NCI-H226 (cell line): ENCODE measurements around the gene IZUMO2.
A peak's percentile ranks its signal among the peaks of the same experiment; 100 is the strongest.
"Not testable (repeated sequence)": the region's sequence is repeated elsewhere in the genome, so short reads cannot be mapped to it uniquely, and the experiment has no call there.

Experiments used
- DNase-seq: peaks from one replicate; pipeline ENCODE4 v3.0.0-alpha.2; 2015

The IZUMO2 gene

GRCh38 chr19:50181121-50181520 lies 18.0 kb upstream of the IZUMO2 start:
- no peak for DNase-seq

- no peak for DNase-seq
These were observed 15.9 kb upstream of the IZUMO2 start for GRCh38 chr19:50178859-50179537.

GRCh38 chr19:50178320-50178719 lies 15.2 kb upstream of the IZUMO2 start:
- DNase-seq, result no peak

GRCh38 chr19:50176775-50177174 lies 13.7 kb upstream of the IZUMO2 start:
- no peak for DNase-seq

GRCh38 chr19:50175924-50176323 lies 12.8 kb upstream of the IZUMO2 start:
- DNase-seq, result no peak

- no peak for DNase-seq
These were observed 11.2 kb upstream of the IZUMO2 start for GRCh38 chr19:50174100-50174793.

GRCh38 chr19:50173127-50173526 lies 10.0 kb upstream of the IZUMO2 start:
- no peak for DNase-seq

- DNase-seq, result no peak
These were observed 9.6 kb upstream of the IZUMO2 start for GRCh38 chr19:50172726-50173125.

GRCh38 chr19:50171752-50172151 lies 8.7 kb upstream of the IZUMO2 start:
- no peak for DNase-seq

- no peak for DNase-seq
These were observed 4.2 kb upstream of the IZUMO2 start for GRCh38 chr19:50167314-50167721.

- no peak for DNase-seq
These were observed 4.0 kb downstream of the IZUMO2 start for GRCh38 chr19:50159078-50159477.

- DNase-seq, result no peak
These were observed 4.5 kb downstream of the IZUMO2 start for GRCh38 chr19:50158577-50158976.

- DNase-seq, result no peak
These were observed 7.5 kb downstream of the IZUMO2 start for GRCh38 chr19:50155520-50156109.

GRCh38 chr19:50154529-50154928 lies 8.6 kb downstream of the IZUMO2 start:
- DNase-seq, result no peak

- DNase-seq, result no peak
These were observed 10.5 kb downstream of the IZUMO2 start for GRCh38 chr19:50152578-50152977.

GRCh38 chr19:50148528-50148927 lies 14.6 kb downstream of the IZUMO2 start:
- DNase-seq, result no peak

GRCh38 chr19:50147462-50148423 lies 15.3 kb downstream of the IZUMO2 start:
- peak; percentile 80 for DNase-seq

GRCh38 chr19:50141921-50142320 lies 21.2 kb downstream of the IZUMO2 start:
- not testable (repeated sequence) for DNase-seq

GRCh38 chr19:50140118-50140845 lies 22.8 kb downstream of the IZUMO2 start:
- not testable (repeated sequence) for DNase-seq

- DNase-seq, result not testable (repeated sequence)
These were observed 26.3 kb downstream of the IZUMO2 start for GRCh38 chr19:50136603-50137365.

- not testable (repeated sequence) for DNase-seq
These were observed 27.1 kb downstream of the IZUMO2 start for GRCh38 chr19:50135856-50136602.
